GM21717 (cell line): ENCODE data around the gene ELF2.
"Not testable (repeated sequence)": the region's sequence is repeated elsewhere in the genome, so short reads cannot be mapped to it uniquely, and the experiment has no call there.

ENCODE experiments used
- ATAC-seq: cut with Tn5 transposase; IDR thresholded peaks from one replicate; pipeline ENCODE4 v1.9.1; 2021; ENCODE audit warnings: mild to moderate bottlenecking, moderate library complexity; ENCODE audit not compliant: unreplicated experiment

ELF2 gene

GRCh38 chr4:139144911-139145551 is 32.0 kb downstream of the ELF2 start:
- no peak for ATAC-seq

- no peak for ATAC-seq
These were observed 32.7 kb downstream of the ELF2 start for GRCh38 chr4:139144161-139144859.

DNA sequence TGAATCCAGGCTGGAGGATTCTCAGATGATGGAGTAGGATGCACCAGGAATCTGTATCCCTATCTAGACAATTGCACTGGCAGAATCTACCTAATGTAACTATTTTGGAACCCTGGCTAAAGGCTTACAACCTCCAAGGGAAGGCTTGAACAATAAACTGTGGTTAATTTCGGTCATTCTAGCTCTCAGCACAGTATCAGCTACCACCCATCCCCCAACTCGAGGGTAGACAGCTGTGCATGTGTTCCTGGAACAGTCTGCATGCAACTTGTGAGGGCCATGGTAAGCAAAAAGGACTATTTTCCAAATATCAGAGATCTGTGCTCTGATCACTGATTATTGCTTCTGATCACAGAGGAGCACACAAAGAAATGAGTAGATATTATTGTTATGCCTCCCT is 34.0 kb downstream of the ELF2 start:
- ATAC-seq: no peak

GRCh38 chr4:139142087-139142486 is 34.9 kb downstream of the ELF2 start:
- peak; percentile 79 for ATAC-seq

GRCh38 chr4:139137763-139138162 is 39.3 kb downstream of the ELF2 start:
- ATAC-seq: no peak

DNA sequence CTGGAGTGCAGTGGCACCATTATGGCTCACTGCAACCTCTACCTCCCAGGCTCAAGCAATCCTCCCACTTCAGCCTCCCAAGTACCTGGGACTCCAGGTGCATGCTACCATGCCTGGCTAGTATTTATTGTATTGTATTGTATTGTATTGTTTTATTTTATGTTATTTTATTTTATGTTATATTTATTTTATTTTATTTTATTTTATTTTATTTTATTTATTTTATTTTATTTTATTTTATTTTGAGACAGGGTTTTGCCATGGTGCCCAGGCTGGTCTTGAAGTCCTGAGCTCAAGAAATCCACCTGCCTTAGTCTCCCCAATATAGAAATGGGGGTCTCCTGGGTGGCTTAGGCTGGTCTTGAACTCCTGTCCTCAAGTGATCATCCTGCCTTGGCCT is 42.6 kb downstream of the ELF2 start:
- no peak for ATAC-seq

GRCh38 chr4:139131209-139131870 is 45.7 kb downstream of the ELF2 start:
- no peak for ATAC-seq

GRCh38 chr4:139129206-139129605 is 47.8 kb downstream of the ELF2 start:
- no peak for ATAC-seq

GRCh38 chr4:139126898-139127297 is 50.1 kb downstream of the ELF2 start:
- no peak for ATAC-seq

- no peak for ATAC-seq
These were observed 53.1 kb downstream of the ELF2 start for GRCh38 chr4:139123910-139124309.

GRCh38 chr4:139118365-139118764 is 58.7 kb downstream of the ELF2 start:
- no peak for ATAC-seq

DNA sequence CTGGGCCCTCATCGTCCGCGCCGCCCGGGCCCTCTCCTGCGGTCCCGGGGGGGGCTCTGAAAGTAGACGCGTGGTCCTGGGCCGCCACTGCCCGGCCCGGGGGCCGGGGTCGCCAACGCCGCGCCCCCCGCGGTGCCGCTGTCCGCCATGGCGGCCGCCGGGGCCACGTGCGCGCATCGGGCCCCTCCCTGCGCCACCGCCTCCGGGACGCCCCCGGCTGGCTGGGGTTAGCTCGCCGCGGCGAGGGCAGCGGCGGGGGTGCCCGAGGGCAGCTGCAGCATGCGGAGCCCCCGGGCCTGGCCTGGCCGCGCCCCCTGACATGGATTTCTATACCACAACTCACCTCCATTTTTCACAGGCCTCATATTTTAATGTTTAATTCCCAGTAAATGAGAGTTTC is 61.8 kb downstream of the ELF2 start:
- no peak for ATAC-seq

- not testable (repeated sequence) for ATAC-seq
These were observed 62.2 kb downstream of the ELF2 start for GRCh38 chr4:139114795-139115194.

- ATAC-seq: no peak
These were observed 64.4 kb downstream of the ELF2 start for GRCh38 chr4:139112650-139113049.

DNA sequence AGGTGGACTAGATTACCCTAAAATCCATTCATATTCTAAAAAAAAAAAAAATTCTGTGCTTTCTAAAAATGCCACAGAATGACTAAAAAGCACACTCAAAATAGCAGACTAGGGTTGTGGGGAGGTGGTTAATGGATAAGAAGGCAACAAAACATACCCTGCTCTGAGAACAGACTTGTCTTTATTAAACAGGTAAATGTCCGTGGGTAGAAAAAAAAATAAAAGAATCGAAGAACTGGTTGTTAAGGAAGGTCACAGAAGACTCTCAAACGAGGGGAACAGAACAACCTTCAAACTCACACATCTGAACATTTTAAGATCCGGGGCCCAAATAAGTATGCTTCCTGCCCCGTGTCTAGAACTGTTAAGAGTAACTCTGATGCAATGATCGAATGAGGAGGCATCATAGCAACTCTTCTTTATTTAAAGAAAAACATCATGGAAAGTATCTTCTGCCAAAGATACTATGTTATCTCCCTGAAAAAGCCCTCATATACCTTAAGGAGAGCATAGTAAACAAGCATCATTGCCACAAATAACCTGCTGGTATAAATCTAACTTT is 68.4 kb downstream of the ELF2 start:
- no peak for ATAC-seq

DNA sequence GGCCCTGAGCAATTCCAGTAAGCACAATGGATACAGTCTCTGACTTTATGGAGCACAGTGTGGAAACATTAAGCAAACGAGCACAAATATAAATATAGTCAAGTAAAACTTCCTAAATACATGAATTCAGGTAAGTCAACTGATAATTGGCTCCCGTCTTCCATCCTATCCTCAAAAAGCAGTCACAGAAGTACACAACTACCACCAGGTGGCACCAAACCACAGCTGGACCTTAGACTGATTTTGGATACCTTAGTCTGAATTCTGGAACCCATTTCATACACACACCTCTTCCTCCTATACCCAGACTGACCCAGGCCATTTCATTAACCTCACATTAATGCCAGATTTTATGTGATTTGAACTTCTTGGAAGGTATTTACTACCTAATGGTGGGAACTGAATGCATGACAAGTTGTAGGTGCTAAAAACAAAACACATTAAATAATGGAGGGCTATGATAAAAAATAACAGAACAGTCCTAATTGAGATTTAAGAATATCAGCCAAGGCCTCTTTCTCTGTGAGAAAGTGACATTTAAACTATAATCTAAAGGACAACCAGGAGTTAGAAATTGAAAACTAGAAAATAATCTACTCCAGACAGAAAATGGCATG is 77.5 kb downstream of the ELF2 start:
- ATAC-seq: peak; percentile 66

DNA sequence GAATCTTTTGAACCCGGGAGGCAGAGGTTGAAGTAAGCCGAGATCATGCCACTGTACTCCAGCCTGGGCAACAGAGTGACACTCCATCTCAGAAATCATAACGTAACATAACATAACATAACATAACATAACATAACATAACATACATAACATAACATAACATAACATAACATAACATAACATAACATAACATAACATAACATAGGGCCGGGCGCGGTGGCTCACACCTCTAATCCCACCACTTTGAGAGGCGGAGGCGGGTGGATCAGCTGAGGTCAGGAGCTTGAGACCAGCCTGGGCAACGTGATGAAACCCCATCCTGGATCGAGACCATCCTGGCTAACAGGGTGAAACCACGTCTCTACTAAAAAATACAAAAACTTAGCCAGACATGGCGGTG is 84.7 kb downstream of the ELF2 start:
- no peak for ATAC-seq

DNA sequence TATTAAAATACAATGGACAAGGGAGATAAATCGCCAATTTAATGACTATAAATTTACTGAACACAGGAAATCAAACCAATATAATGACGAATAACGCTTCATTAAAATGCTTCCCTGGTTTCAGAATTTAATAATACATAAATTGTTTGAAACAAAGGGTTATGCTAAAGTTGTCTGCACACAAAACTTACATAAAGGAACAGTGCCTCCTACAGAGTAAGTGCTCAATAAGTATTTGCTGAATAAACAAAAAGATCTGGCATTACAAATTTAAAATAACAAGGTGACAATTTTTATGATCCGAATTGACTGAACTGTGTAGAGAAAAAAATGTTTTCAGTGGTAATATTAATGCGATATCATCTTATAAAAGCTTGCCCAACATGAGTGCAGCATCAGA is 91.9 kb downstream of the ELF2 start:
- ATAC-seq: no peak

DNA sequence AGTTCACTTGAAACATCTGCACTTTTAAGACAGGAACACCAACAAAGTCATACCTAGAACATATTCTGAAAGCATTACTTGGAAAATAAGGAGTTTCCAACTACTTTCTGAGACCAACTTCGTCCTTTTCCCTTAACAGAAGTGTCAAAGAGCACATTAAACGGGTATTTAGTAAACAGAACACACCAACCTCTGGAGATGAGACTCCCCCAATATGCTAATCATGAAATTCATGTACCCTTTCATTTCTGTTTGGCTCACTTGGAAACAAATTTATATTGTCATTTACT is 92.3 kb downstream of the ELF2 start:
- ATAC-seq: no peak

GRCh38 chr4:139083956-139084803 is 92.8 kb downstream of the ELF2 start:
- peak; percentile 63 for ATAC-seq

DNA sequence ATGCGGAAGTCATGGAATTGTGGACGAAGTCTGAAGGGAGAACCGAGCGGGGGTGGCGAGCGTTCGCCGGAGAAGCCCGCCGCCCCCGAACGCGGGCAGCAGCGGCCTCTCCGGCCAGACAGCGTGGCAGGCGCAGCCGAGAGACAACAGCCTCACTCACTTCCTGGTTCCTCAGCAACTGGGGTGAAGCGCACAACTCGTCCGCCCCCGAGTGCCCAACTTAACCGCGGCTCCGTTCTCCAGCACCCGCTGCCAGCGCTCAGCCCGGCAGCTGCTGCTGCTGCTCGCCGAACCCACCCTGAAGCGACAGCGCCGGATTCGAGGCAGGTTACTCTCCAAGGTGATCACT is 93.4 kb downstream of the ELF2 start:
- peak; percentile 35 for ATAC-seq
